Subcutaneous adipose tissue (tissue), 4 donors: Measurements from ENCODE around the gene ZNF8. TPM values are rescaled to one million over a fixed set of nuclear protein-coding genes. Genes with fewer than 3 reads are reported as not detected.

Source experiments
- total RNA-seq, 4 donors: library from RNA; depleted of rRNA; stranded (reverse); fragments of >200 nt; gene quantifications; one replicate each; pipeline ENCODE4 v1.1.0, GENCODE V29; 2016
- TF ChIP-seq, protein P1 (sequence below): fragments of 450-650 bp; IDR thresholded peaks from one replicate; pipeline ENCODE4 v1.5.1; 2016; ENCODE audit warnings: low read depth, mild to moderate bottlenecking, control low read depth, antibody characterized with exemption, moderate library complexity

Gene ZNF8
- total RNA-seq, 4 donors from 2014 or later, result 4.6 to 7.9 (median 4.9) TPM

DNA sequence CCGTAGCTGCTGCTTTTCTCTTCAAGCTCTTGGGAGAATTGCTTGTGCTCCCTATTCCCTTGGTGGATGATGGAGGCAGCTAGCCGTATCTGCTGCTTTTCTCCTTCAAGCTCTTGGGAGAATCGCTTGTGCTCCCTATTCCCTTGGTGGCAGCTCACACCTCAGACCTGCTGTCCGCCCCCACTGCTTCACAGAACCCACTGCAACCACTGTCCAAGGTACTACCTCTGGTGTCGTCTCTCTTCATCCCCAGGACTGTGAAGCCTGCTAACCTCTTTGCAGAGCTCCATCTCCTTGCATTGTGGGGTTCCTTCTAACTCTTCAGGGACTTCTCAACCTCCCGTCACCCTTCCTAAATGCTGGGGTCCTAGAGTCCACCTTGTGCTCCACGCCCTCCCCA lies 21.9 kb downstream of the ZNF8 start:
- TF ChIP-seq, protein P1, sequence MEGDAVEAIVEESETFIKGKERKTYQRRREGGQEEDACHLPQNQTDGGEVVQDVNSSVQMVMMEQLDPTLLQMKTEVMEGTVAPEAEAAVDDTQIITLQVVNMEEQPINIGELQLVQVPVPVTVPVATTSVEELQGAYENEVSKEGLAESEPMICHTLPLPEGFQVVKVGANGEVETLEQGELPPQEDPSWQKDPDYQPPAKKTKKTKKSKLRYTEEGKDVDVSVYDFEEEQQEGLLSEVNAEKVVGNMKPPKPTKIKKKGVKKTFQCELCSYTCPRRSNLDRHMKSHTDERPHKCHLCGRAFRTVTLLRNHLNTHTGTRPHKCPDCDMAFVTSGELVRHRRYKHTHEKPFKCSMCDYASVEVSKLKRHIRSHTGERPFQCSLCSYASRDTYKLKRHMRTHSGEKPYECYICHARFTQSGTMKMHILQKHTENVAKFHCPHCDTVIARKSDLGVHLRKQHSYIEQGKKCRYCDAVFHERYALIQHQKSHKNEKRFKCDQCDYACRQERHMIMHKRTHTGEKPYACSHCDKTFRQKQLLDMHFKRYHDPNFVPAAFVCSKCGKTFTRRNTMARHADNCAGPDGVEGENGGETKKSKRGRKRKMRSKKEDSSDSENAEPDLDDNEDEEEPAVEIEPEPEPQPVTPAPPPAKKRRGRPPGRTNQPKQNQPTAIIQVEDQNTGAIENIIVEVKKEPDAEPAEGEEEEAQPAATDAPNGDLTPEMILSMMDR, result no peak

DNA sequence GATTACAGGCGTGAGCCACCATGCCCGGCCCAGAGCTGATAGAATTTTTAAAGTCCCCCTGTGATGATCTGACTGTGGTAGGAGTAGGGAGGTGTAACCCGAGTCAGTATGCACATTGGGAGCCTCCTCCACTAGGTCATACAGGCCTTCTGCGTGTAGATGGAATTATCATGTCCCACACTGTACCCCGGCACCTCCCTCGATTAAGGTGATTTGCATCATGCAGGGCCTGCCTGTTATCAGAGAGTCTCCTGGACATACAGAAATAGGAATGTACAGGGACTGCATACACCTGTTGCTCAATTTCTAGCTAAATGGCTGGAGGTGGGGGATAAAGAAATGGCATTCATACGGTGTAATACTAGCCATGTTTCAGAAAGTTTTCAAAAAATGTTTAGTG lies 25.5 kb downstream of the ZNF8 start:
- TF ChIP-seq, protein P1, result no peak

DNA sequence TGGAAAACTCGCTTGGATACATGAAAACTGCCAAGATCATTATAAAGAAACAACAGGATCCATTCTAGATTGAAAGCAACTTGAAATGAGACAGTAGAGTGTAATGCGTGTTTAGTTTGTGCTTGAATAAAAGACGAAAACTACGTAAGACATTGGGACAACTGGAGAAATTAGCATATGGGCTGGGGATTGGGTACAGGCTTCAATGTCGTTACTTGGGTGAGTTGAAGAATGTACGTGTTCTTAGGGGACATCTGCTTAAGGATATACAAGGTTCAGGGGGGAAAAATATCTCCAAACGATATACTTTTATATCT lies 26.0 kb downstream of the ZNF8 start:
- TF ChIP-seq, protein P1, result no peak

DNA sequence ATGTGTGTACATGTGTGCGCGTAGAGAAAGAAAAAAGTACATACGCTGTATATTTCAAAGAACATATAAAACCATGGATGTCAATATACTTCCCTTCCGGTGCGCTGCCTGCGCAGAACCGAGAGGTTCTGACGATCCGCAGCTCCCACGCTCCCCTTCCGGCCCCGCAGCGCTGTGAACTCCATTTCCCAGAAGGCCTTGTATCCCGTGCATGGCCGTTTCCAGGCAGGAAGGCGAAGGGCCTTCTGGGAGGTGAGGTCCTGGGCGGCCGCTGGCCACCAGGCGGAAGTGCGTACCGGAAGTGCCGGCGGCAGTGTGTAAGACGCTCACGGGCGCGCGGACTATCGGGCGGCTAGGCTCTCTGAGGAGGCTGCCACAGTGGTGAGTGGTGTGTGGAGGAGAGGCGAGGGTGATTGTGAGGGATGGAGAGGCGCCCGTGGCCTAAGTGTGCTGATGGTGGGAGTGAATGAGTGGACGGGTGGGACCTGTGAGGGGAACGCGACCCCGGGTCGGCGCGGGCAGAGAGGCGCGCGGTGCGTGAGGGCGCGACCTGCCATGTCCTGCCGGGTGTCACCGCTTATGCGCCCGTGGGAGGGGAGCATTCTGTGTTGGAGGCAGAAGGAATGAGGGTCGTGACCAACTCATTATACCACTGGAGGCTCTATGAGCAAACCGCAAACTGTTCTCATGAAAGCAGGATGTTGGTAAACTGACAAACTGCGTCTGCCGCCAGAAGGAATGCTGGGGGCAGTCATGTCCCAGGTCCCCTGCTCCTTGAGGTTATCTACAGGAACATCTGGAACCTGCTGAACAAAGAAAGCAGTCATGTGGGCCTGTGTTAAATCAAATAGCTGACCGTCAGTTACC lies 26.5 kb downstream of the ZNF8 start, which contains the start of gene ERVK3-1:
Gene ERVK3-1 (plus strand): TSS at position 313 of the 867 bp plus-strand sequence. CDS start 6,792 bp downstream, outside the sequence.
- TF ChIP-seq, protein P1, result no peak

DNA sequence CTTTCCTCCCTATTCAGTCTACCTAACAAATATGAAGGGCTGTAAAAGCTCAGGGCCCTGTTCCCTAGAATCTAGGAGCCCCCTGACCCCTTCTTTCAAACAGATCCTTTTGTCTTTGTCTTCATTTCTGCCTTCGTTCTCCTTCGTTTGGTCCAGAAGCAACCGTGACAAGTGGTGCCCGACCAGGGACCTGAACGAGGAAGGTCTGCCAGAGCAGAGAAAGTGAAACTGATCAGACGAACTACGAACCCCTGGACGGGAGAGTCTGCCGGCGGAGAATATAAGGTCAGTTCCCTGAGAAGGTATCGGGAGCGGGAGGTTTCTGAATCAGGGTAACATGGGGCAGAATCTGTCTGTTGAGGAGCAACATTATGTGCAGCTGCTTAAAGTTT lies 27.2 kb downstream of the ZNF8 start:
- TF ChIP-seq, protein P1, result no peak

DNA sequence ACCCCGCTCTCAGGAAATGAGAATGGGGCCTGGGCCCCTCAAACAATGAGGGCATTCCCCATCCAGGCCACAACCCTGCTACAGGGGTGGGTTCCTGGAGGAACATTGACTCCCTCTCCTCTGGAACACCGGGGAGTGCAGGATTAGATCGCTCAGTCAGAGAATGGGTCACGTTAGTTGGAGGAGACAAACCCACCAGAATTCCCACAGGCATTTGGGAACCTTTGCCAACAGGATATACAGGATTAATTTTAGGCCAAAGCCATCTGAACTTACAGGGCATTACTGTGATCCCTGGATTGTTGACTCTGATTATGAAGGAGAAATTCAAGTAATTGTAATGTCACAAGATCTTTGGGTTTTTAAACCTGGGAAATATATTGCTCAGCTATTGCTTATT lies 29.0 kb downstream of the ZNF8 start:
- TF ChIP-seq, protein P1, result no peak

DNA sequence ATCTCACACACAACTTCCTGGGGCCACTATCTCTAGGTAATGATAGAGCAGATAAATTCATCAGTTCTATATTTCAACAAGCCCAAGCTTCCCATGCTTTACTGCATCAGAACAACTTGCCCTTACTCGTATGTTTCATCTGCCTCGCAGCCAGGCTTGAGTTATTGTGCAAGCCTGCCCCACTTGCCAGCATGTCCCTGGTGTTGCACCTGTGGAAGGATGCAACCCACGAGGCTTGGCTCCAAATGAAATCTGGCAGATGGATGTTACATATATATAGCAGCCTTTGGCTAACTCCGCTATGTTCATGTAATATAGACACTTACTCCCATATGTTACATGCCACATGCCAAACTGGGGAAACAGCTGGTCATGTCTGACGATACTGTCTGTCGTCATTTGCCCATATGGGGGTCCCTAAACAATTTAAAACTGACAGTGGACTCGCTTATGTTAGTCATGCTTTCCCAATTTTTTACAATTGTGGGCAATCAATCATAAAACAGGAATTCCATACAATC lies 32.6 kb downstream of the ZNF8 start:
- TF ChIP-seq, protein P1, result no peak
